Activated CD8-positive, alpha-beta memory T cell treated with anti-CD3 and anti-CD28 coated beads, Interleukin-2, amount 50 U/mL, for 4 hours (primary cell): ENCODE measurements around the gene RBM19.

Experiments used
- DNase-seq: peaks from one replicate; pipeline ENCODE4 v3.0.0-alpha.2; 2020

RBM19 gene

DNA sequence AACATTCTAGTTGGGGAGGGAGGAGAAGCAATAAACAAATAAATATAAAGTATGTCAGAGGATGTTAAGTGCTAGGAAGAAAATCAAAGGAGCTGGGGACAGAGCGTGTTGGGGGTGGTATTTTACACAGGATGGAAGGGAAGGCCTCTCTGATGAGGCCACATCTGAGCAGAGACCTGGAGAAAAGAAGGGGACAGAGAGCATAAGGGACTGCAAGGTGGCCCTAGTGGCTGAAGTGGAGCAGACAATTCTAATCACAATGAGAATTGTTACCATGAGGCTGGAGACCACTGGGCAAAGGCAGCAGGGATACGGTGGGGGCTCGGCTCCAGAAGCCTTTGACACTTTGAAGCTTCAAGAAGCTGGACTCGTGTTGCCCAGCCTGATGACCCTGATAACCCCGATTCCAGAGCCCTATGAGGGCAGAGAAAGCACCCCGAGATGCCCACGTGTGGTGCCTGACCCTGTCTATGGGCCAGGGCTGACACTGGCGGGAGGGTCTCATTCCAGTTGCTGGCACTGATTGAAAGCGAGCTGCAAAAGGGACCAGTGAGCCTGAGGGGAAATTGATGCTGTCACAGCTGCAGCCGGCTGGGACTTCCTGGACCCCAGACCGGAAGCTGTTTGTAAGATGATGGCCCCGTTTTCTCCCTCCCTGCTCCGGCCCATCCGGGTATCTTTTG, 169.1 kb downstream of the RBM19 start:
- DNase-seq, result no peak

DNA sequence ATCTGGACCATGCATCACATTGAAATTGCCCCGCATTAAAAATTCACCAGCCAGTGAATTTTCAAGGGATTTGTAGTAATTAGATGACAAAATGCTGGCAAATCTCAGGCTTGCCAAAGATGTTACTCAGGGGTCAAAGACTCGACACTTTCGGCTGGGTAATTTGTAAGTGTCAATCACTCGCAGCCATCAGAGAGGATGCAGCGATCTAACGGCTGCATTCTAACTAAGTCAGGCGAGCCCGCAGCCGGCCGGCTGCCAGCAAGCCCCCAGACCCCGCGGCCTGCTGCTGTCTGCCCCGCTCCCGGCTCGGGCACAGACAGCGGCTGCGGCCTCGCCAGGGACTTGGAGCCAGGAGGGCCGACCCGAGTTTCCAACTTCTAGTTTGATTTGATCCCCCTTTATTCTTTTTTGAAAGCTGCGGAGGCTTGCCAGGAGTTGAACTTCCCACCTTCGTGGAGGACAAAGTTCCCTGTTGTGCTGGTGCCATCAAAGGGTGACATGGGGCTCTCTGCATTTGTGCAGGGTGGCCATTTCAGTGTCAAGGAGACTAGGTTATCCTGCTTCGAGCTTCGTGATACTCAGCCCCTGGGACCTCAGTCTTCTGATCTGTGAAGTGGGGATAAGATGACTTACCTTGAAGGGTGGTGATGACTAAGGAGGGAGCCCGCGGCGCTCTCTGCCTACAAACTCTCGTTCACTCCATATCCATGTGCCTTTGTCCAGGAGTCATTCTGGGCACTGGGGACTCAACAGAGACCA, 169.9 kb downstream of the RBM19 start:
- no peak for DNase-seq

DNA sequence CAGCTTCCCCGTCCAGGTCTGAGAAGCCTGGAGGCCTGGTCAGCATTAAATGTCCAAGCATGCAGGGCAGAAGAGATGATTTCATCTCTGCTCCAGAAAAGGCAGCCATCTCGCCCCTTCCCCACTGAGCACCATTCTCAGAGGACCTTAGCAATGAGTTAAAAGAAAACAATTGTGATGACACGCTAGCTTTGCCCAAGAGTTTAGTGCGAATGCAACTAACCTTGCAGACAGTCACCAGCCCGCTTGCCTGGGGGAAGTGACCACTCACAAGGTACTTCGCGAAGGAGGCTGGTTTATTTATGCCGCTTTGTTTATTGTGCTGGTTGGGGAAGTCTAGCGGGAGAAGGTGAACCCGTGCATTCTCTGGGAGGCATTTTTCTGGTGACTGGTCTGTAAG, 170.7 kb downstream of the RBM19 start:
- no peak for DNase-seq

DNA sequence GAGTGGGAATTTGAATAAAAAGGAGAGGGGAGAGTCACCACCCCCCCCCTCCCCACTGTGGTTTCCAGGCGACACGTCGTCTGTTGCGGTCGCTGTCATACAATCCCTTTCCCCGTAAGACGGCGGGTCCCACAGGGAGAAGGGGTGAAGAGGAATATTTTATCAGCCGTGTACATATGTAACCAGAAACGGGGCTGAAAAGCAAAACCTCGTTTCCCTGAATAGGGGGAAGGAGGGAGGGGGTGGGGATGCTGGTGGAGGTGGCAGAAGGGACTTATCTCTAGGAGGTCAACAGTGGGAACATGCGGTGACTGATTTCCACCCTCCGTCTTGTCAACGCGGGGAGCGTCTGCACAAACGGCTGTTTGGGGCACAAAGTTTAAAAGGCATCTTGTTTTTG, 171.4 kb downstream of the RBM19 start:
- no peak for DNase-seq

DNA sequence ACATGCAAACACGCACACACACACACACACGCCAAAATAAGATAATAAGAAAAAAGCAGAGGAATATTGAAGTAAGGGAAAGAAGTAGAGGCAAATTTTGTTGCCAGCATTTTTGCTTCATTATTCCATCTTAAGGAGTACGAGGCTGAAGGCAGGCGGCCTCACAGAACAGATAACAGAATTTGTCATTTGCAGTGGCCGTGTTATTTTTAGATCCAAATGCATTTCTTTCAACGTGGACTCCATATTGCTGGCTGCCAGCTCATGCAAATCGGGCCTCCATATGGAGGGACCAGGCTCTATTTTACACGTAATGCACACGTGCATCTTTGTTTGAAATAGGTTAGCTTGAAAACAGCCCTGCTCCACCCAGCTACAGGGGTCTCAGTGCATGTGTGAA, 172.9 kb downstream of the RBM19 start:
- no peak for DNase-seq

DNA sequence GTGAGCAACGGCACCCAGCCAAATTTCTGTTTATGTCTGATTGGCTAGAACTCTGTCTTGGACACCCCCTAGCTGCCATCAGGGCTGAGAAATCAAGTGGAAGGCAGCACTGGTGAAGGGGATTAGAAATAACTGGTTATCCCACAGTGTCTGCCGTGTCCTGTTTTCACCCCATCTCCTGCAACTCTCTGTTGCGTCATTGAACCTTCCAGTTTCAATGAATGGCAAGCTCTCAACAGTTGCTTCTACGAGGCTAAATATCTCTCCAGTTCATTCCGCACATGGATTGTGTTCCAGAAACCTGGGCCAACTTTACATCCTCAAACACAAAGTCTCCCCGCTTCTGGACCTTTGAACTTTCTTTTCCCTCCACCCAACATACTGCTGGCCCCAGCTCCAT, 173.7 kb downstream of the RBM19 start:
- no peak for DNase-seq

DNA sequence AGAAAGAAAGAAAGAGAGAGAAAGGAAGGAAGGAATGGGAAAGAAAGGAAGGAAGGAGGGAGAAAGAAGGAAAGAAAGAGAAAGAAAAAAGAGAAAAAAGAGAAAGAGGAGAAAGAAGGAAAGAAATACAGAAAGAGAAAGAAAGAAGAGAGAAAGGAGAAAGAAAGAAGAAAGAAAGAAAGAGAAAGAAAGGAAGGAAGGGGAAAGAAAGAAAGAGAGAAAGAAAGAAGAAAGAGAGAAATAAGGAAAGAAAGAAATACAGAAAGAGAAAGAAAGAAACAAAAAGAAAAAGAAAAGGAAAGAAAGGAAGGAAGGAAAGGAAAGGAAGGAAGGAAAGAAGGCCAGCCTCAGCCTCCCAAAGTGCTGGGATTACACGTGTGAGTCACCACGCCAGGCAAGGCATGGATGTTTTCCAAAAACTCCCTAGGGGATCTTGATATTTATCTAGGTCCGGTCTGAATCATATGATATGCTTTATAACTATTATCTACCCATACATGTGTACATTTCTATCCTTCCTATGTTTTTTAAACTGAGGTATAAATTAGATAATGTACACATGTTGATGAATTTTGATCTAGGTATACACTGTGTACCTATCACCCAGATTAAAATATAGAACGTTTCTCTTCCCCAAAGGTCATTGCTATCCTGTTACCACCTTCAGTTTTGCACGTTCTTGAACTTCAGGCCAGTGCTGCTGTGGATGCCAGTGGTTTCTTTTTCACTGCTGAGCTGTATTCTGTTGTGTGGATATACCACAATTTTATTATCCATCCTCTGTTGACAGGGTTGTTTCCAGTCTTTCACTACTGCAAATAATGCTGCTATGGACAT, 177.9 kb downstream of the RBM19 start:
- DNase-seq, result no peak

DNA sequence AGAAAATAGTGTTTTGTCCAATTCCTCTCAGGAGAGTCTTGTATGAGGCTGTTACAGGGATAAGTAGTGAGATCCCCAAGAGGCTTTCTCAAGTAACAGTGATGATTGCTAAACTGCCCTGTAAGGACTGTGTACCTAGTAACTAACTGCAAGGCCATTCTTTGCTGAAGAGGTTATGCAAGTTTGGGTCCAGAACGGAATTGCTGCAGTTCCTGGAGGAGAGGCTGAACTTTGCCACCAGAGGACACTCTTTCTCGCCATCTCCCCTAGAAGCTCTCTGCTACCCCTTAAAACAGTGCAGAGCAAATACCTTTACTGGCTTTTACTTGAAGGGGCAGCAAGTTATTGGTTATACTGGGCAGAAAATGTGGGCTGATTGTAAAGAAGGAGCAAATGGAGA, 180.0 kb downstream of the RBM19 start:
- no peak for DNase-seq

DNA sequence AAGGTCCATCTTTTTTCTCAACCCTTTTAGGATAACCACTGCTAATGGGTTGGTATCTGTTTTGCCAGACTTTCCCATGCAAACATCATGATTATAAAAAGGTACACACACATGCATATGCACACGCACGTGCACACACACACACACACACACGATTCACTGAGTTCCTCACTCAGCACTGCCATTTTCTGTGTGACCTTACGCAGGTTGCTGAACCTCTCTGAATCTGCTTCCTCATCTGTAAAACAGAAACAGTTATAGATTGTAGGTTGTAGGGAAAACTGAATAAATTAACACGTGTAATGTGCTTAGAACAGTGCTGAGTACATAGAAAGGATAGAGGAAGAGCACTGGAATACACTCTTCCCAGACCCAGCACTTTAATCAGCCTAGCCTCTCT, 182.3 kb downstream of the RBM19 start:
- no peak for DNase-seq

DNA sequence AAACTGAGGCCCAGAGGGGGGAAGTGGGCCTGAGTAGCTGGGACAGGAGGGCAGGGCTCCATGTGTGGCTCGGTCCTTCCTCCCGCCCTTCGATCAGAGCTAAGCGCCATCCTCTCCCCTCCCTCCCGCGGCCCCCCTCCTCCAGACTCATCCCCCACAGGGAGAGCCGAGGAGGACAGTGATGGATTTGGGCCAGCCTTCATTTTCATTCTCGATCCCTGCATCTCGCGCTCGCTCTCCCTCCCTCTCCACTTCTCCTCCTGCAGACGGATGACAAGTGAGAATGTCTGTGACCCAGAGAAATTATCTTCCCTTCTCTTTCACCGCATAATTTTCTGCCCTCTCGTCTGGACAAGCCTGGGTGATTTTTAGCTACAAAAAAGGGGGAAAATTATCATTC, 183.3 kb downstream of the RBM19 start:
- DNase-seq, result no peak

DNA sequence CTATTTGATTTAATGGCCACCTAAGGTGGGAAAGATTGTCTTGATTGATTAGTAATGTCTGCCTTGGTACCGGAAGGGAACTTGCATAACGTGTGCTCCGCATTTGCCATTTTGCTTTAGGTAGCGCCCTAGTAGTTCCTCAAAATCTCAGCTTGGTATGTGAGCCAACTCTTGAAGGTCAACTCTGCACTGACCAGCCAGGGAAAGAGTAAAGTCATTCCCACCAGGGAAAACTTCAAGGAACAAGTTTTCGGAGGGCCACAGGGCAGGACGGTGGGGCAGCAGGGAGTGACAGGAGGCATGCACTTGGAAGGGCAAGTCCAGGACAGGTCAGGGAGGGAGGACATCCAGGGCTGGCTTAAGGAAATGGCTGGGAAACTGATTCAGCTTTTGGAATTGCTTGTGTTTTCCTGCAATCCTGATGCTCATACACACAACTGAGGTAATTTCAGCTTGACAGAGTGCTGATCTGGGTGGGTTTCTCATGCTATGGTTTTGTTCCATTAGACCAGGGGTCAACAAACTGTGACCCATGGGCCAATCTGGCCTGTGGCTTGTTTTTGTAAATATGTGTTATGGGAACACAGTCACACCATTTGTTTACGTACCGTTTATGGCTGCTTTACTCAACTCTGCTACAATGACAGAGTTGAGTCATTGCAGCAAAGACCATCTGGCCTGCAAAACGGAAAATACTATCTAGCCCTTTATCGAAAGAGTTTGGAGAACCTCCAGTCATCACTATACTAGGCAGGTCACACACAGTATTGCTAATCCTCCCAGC, 184.5 kb downstream of the RBM19 start:
- DNase-seq, result no peak

DNA sequence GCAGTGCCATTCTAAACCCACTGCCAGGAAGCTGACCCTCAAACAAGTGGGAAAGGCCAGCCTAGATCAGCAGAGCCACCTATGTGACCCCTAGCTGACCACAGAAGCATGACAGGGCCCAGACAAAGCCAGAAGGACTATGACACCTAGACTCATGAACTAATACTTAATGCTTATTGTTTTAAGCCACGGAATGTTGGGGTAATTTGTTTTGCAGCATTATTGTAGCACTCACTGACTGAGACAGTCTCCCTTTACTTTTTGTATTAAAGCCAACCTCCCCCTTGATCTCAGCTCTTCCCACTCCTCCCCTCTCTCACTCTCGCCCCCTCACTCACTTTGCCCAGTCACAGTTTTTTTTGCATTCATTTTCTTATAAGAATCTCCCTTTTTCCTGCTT, 186.4 kb downstream of the RBM19 start:
- no peak for DNase-seq

DNA sequence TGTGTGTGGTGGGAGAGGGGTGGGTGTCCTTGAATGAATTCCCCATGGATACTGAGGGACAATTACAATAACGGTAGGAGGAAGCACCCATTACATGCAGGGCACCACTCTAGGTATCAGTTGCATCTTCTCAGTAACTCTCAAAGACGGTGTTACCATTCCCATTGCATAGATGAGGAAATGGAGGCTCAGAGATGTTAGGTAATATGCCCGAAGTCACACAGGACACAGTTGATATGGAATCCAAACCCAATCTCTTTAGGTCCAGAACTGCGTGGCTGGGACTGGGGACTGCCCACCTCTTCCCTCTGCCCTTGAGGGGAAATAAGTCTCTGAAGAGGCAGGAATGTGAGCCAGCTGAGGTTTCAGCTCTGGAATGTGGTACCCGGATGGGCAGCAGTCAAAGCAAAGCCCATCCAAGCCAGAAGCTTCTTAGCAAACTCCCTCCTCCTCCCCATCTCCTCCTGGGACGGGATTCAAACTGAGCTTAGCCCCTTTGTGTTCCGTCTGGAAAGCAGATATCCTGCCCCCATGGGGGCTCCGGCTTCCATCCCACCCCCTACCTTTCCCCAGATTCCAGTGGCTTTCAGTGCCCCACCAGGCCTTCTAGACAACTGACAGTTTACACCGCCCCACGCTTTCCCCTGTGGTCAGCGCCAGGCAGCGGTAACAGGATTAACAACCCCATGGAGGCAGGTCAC, 187.5 kb downstream of the RBM19 start:
- DNase-seq, result no peak

DNA sequence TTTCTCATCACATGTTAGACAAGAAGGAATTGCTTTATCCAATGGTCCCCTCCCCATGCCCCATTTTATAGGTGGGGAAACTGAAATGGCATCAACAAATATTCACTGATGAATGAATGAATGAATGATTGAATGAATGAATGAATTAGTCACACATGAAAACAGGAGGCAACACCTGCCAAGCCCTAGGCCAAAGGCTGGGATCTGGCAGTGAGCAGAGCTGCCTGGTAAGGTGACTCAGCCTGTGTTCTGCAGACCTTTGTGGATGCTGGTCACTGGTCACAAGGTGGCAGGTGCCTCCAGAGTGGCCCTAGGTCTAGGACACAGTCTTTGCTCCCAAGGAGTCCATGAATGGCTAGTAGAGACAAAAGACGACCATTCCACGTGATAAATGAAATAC, 188.4 kb downstream of the RBM19 start:
- DNase-seq, result no peak

DNA sequence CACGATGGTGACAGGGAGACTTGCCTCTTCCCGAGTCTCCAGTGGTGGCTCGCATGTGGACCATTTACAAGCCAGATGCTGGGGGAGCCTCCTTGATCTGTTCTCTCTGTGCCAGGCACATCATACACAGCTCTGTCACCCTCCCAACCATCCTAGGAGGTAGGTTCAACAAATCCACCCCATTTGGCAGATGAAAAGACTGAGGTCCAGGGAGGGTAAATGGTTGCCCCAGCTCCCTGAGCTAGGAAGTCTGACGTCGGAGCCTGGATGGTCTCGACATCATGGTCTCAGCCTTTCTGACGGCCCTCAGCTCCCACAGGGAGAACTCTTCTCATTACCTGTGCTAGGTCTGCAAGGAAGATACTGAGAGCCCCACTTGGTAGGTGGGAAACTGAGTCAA, 189.6 kb downstream of the RBM19 start:
- no peak for DNase-seq

DNA sequence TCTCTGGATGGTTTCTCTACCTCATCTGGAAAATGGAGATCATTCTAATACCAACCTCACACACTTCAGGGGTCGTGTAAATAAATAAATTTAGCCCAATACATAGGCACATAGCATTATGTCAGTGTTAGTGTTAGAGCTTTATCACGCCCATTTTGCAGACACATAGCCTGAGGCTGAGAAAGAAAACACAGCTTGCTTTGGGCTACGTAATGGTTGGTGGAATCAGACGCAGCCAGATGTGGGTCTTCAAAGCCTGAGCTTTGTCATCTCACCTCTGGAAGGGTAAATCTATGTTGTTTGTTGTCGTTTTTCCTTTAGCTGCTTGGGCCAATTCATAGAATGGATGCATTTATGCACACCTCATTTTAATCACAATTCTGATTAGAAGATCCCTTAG, 191.6 kb downstream of the RBM19 start:
- DNase-seq, result no peak

DNA sequence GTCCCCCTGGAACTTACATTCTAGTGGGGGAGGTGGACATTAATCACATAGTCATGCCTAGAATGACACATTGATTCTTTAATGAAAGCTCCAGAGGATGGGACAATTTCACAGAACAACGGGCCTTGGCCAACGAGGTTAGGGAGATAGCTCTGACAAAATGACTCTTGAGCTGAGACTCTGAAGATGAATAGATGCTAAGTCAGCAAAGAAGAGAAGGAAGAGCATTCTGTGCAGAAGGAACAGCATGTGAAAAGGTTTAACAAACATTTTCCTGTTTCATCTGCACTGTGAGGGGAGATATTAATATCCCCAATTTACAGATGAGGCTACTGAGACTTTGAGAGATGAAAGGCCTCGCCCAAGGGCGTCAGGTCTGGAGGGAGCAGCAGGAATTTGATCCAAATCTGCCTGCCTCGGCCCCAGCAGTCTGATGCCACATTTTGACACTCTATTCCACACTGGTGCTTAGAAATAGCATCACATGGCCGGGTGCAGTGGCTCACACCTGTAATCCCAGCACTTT, 193.6 kb downstream of the RBM19 start:
- DNase-seq, result no peak

DNA sequence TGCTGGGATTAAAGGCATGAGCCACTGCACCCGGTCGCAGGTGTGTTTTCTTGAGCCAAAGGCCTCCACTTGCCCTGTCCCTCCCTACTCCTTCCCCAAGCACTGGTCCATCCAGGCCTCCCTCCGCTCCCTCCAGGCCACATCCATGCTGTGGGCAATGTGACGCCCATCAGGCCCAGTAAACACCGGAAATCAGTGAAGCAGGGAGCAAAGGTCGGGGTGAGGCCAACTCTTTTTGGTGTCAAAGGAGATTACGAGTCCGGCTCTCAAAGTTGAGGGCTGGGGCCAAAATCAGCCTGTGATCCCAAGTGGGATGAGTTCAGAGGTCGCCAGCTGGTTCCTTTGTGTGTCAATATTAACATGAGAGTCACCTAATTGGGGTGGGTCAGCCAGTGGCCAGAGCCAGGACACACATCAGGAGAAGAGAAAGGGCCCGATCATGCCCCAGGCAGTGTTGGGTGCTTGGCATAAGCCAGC, 195.7 kb downstream of the RBM19 start:
- no peak for DNase-seq

DNA sequence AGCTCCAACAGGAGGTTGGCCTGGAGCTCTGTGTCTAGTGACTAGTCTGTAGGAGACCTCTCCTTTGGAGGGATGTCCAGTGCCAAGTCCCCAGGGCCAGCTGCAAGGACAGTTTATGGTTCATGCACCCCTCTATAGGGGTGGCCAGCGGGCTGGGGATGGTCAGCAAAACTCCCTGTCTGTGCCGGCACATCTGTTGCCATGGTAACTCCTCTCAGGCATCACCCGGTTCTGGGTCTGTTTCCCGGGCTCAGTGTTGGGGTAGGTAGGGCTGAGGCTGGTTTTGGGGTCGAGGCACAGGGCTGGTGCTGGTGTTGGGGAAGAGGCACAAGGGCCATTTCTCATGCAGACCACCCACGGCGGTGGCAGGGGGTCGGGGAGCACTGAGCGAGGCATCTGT, 196.8 kb downstream of the RBM19 start:
- DNase-seq, result no peak

DNA sequence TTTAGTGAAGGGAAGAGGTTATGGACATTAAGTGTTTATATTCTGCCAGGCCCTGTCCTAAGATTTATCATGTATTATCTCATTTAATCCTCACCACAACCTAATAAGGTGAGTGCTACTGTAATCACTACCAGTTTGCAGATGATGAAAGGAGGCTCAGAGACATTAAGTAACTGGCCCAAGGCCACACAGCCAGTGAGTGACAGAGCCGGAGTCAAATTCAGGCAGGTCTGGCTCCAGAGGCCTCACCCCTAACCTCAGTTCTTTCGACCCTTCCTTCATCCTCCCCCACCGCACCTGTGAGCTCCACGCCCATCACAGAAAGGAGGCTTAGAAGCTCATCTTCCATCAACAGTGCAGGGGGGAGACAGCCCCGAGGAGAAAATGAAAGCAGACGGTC, 197.3 kb downstream of the RBM19 start:
- DNase-seq, result no peak

DNA sequence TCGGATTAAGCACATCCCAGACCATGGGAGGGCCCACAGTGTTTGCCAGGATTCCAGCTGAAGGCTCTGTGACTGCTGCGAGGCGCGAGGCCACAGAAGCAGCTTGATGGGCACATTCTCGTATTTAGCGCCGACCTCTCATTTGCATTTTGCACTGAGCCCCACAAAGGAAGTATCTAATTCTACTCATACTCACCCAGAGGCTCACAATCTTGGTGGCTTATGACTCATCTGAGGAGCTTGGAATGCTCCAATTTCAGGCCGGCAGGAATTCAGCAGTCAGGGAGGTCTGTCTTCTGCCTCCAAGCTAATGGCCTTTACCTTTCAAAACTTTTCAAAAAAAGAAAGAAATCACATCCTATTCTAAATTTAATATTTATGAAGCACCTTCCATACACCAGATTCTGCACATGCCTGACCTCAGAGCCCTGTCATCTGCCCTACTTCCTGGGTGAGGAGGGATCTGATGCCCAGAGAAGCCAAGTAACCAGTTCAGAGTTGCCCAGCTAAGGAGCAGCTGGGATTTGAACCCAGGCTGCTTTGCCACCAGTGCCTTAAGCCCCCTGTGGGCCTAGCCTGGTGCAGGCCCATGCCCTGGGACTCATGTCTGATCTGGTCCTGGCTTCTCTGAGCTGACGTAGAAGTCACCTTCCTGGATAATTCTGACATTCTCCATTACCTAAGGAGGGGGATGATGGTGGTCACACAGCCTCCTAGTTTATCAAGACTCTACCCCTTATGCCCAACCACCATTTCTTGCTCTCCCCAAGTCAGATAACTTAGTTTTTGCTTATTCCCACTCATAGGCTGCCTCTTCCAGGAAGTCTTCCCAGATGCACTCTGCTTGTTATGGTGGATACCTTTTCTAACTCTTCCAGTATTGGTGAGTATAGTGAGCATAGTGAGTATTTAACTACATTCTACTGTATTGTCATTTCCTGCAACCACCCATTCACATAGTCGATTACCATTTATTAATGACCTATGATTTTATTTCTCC, 198.9 kb downstream of the RBM19 start:
- DNase-seq, result no peak
